ENCODE results near the gene TECPR2. TPM values are rescaled to one million over a fixed set of nuclear protein-coding genes. Genes with fewer than 3 reads are reported as not detected.
"Not testable (repeated sequence)": the region's sequence is repeated elsewhere in the genome, so short reads cannot be mapped to it uniquely, and the experiment has no call there.

TECPR2 gene
- total RNA-seq, 1 donor from 2014 or later = 36.1 TPM

DNA sequence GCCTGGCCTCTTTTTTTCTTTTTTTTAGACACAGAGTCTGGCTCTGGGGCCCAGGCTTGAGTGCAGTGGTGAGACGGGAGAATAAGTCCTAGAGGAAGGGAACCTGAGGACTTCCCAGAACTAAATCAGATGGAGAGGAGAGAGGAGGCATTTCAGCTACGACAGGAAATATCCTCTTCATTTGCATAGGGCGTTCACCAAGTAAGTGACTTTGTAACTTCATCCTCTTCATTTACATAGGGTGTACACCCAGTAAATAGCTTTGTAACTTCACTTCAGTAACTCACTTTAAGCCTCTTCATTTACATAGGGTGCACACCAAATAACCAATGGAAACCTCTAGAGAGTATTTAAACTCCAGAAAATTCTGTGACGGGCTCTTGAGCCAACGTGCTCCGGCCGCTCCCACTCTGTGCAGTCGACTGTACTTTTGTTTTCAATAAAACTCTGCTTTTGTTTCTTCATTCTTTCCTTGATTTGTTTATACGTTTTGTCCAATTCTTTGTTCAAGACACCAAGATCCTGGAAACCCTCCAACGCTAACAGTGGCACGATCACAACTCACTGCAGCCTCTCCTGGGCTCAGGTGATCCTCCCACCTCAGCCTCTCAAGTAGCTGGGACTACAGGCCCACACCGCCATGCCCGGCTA lies 168.2 kb downstream of the TECPR2 start:
- ATAC-seq (no peak), DNase-seq (ENCODE audit: low spot score) (no peak)
- intact Hi-C loops (cut with DNase I) = no loop called here

DNA sequence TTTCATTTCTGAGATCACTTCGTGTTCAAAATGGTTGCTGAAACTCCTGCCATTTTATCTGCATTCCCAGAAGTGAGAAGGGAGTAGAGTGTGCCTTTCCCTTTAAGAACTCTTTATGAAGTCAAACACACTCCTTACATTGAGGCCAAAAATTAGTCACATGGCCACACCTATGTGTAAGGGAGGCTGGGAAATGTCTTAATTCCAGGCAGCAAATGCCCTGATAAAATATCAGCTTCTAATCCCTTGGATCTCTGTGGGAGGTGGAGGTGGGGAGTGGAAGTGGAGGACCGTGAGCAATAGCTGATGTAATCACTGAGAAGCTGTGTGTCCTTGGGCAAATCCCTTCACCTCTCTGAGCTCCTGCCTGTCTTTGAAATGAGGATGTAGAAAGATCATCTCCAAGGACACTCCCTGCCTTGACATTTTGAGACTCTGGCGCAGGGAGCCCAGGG lies 169.5 kb downstream of the TECPR2 start:
- no peak for ATAC-seq
- intact Hi-C loops (cut with DNase I) = no loop called here
- DNase-seq (ENCODE audit: low spot score) = no peak

DNA sequence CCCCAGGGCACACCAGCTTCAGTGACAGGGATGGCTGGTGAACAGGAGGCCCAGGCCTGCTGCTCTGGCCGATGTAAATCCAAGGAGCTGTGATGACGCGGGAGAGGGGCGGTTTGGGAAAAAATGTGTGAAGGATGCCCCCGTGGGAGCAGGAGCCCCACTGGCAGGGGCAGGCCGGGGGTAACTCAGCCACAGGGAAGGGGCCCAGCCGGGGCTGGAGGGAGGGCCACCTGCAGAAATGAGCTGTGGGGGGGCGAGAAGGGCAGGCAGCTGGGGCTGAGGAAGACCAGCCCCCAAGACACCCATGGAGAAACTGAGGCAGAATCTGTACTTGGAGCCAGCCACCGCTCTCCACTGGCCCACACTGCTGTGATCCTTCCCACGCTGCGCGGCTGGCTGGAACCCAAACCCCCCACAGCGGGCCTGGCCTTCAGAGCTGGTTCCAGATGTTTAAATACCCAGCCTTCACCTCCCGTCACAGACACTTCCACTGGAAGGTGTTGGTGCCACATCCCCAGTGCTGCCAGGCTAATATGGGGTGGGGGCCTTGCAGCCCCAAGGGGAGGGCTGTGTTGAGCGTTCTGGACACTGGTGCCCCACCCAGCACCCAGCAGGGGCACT lies 175.3 kb downstream of the TECPR2 start:
- intact Hi-C loops (cut with DNase I) = no loop called here
- DNase-seq (ENCODE audit: low spot score) (no peak), ATAC-seq (no peak)

DNA sequence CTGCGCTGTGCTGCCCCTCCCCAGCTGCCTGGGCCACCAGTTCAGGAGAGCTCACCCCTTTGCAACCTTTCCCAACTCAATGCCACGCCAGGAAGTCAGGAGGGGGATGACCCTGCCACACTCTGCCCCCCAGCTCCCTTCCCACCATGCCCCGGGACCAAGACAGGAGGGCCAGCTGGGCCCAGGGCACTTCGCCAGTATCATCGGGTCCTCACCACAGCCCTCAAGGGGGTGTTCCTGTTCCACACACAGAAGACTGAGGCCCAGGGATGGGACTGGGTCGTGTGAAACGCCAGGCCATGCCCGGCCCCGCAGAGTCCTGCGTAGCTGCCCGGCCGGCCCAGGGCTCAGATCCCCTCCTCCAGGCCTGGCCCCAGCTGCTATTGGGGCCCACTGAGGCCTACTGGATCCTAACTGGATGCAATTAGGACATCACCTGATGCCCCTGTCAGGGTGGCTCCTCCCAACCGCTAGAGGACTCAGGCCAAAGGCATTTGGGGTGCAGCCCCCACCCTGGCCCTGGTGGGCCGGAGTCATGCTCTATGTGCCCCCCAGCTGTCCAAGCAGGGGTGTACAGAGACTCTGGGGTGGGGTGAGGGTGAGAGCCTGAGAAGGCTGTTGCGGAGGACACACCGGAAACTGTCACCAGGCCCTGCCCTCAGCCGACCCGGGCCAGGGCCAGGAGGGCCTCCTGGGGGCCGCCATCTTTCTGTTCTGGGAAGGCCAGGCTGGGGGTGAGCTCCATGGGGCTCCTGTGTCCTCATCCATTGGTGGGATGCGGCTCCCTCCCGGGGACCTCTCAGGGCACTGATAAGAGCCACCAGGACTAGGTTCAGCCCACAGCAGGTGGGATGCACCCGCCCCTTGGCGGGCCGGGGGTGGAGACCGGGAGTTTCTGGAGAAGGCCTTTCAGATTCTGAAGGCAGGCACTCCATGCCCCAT lies 176.1 kb downstream of the TECPR2 start:
- DNase-seq (ENCODE audit: low spot score) (no peak), ATAC-seq (no peak)
- intact Hi-C loops (cut with DNase I) = no loop called here

DNA sequence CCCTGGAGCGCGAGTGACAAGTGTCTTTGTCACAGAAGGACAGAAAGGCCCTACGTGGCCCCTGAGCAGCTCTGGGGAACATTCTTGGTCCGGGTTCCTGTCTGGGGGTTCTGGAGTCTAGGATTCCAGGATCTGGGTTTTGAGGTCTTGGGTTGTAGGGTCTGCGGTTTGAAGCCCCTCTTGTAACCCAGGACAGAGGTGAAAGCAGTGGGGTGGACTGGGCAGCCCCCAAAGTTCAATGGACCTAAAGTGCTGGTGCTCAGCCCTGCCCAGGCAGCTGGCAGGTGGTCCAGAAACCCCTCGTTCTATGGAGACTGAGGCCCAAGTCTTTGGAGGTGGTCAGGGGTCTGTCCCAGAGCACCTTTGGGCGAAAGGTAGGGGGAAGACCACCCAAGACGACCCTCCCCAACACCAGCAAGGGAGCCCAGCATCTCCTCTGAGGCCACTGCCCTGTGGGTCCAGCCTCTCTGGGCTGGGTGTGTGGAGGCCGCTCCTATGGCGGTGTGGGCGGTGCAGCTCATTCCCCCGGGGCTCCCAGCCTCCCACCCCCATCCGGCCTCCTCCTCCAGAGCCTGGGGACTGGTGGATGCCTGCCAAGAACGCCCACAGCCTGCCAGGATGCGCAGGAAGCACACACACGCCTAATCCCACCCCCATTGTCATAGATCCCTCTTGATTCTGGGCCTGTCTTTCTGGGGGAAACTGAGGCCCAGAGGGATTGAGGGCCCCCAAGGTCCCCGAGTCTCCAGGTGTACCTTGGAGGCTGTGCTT lies 177.0 kb downstream of the TECPR2 start:
- no peak for DNase-seq (ENCODE audit: low spot score)
- ATAC-seq = no peak
- intact Hi-C loops (cut with DNase I) = no loop called here

DNA sequence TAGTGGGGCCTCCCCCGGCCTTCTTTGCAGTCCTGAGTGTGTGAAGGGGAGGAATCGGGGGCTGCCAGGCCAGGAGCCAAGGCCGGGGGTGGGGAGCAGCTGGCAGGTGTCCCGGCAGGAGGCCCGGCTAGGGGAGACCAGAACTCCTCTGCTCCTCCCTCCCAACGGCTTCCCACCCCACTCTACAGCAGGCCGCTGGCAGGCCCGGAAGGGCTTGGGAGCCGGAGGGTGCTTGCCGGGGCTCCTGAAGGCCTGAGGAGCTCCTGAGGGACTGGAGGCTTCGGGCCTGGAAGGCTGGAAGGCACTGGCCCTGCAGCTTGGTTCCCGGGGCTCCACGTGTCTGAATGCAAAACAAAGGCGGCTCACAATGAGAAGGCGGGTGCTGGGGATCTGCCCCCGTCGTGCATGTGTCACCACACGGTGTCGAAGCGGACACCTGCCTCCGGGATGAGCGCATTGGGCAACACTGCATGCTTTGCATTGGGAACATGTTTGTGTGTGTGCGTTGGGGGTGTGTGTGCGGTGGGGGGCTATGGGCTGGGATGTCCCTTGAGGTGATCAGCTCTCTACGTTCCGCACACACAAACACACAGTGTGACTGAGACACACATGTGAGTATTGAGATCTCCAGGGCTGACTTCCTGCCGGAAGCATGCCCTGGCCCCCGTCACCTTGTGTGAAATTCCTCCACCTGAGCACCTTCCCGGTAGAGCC lies 177.7 kb downstream of the TECPR2 start:
- DNase-seq (ENCODE audit: low spot score) (no peak), ATAC-seq (peak; percentile 21)
- intact Hi-C loops (cut with DNase I) = no loop called here

DNA sequence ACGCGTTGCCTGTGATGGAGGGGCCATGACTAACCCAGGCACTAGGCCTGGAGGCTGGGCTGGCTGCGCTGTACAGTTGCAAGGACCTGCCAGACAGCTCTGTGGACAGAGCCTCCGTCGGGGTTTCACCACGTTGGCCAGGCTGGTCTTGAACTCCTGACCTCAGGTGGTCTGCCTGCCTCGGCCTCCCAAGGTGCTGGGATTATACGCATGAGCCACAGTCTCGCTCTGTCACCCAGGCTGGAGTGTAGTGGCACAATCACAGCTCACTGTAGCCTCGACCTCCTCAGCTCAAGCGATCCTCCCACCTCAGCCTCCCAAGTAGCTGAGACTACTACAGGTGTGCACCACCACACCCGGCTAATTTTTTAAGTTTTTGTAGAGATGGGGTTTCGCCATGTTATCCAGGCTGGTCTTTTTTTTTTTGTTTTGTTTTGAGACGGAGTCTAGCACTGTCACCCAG lies 178.3 kb downstream of the TECPR2 start:
- intact Hi-C loops (cut with DNase I); ATAC-seq; DNase-seq (ENCODE audit: low spot score): not testable (repeated sequence)

DNA sequence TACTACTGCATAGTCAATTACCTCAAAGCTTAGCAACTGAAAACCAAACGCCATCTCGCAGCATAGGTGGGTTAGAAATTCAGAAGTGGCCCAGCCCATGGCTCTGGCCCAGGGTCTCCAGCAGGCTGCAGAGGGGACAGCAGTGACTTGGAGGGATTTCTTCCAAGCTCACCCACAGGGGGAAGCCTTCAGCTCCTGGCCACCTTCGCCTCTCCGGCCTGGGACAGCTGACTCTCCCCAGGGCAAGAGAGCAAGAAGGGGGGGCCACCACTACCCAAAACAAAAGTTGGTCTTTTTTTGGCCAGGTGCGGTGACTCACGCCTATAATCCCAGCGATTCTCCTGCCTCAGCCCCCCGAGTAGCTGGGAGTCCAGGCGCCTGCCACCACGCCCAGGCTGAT lies 179.0 kb downstream of the TECPR2 start:
- no peak for DNase-seq (ENCODE audit: low spot score)
- intact Hi-C loops (cut with DNase I) = no loop called here
- no peak for ATAC-seq

DNA sequence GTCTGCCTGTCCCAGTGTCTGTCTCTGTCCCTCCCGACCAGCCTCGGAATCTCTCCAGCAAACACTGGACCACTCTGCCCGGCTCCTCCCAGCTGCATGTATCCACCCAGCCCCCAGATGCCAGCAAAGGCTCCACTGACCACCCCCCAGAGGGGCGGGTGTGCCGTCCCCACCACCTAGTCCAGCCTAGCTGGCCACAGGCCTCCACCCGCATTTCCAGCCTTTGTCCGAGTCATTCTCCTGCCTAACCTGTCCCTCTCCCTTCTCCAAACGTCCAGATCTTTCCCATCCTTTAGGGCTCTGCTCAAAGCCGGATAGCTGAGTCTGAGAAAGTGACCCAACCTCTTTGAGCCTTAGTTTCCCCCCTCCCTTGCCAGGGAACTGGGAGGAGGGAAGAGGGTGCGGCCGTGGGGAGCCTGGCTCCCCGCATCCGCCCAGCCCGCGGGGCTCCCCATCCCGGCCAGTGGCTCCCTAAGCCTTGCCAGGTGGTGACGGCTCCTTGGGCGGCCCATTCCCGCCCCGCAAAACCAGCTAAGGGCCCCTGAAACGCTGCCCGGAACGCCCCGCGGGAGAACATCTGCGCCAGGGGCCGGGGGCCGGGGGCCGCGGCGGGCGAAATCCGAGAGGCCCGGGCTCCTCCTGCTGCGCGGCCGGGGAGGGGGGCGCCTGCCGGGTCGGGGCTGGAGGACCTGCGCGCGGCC lies 181.5 kb downstream of the TECPR2 start:
- ATAC-seq (no peak), DNase-seq (ENCODE audit: low spot score) (no peak)
- intact Hi-C loops (cut with DNase I) = no loop called here

DNA sequence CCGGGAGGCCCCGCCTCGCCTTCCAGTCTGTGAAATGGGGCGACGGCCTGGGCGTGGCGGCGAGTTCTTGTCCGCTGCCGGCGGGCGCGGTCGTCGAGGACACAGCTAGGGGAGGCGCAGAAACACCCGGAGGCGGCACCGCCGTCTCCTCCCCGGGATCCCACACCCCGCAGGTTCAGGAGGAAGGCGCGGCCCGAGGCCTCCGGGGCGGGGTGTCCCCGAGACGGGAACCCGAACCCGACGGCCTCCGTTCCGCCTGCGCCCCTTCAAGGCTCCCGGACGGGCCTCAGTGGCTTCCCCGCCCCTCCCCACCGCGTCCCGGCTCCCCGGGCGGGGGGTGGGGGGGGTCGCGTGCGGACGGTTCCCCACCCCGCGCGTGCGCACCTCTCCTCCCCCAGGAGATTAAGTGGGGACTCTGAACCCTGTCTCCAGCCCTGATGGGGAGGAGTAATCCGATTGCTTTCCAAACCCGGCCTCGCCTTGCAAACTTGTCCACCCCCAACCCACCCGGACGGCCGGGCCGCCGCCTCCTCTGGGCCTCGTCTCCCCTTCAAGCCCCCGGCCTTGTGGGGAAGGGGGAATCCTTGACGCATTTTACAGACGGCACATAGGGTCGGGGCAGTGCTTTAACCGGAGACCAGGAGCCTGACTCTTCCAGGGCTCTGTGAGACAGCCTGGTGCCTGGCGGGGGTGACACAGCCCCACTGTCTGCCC lies 182.2 kb downstream of the TECPR2 start:
- no peak for ATAC-seq
- intact Hi-C loops (cut with DNase I) = no loop called here
- DNase-seq (ENCODE audit: low spot score) = no peak

DNA sequence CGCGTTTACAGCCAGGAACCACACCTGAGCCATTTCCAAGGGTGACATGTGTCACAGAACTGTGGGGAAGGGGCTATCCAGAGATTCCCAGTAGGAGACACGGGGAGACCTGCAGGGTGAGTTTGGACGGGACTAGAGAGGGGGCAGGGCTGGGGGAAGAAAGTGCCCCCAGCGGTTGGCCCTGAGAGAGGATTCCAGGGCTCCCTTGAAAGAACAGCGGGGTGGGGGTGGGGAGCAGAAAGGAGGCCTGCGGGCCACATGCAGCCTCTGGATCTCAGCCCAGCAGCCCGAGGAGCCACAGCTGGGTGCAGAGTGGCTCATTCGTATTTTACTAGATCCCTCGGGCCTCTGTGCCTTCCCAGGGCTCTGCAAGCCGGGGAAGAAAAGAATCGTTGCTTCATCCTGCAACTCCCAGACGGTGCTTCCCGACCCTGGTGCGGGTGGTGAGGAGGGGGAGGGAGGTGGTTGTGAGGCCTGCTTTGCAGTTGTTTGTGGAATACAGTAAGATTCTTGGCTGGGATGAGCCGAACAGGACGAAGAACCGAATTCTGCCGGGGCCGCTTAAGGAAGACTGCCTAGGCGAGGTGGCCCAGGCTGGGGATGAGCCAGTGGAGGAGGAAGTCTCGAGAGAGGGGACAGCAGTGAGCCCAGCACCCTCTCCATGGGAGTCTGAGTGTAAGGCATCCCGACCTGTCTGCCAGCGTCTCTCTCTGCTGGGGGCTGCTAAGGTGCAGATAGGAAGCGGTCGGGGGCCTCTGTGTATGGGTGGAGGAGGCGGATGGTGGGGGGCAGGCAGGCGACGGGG lies 182.9 kb downstream of the TECPR2 start:
- DNase-seq (ENCODE audit: low spot score) (no peak), ATAC-seq (peak; percentile 27)
- intact Hi-C loops (cut with DNase I) = no loop called here

DNA sequence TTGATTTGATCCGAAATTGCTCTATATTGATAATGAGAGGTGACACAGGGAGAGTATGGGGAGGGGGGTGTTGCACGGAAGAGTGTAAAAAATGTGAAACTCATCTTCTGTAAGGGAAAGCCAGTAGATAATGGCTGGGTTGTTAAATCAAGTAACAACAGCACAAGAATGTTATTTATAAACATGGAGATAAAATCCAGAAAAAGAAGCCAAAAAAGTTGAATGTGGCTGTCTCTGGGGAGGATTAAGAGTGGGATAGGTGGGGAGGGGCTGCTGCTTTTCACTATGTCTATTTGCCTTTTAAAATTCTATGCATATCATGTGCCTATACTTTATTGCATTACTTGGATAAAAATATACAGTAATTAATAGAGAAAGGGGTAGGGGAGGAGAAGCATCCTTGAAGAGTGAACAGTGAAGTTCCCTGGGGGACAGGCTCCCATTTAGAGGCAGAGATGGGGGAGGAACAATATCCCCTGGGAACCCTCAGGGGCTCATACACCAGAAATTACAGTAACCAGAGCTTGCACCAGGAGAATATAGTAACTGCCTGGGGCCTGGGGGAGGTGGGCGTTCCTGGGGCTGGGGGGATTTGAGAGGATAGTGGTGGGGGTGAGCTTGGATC lies 186.0 kb downstream of the TECPR2 start:
- DNase-seq (ENCODE audit: low spot score) (no peak), ATAC-seq (no peak)
- intact Hi-C loops (cut with DNase I) = no loop called here

DNA sequence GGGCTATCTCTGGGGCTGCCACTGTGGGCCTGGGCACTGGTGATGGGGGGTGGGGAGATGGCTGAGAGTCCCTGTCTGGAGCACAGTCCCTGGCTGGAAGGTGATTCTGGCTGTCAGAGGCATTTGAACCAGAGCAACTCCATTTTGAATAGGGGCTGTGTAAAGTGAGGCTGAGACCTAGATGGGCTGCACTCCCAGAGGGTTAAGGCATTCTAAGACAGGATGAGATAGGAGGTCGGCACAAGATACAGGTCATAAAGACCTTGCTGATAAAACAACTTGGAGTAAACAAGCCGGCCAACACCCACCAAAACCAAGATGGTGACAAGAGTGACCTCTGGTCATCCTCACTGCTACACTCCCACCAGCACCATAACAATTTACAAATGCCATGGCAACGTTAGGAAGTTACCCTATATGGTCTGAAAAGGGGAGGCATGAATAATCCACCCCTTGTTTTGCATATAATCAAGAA lies 188.2 kb downstream of the TECPR2 start:
- ATAC-seq; intact Hi-C loops (cut with DNase I); DNase-seq (ENCODE audit: low spot score): not testable (repeated sequence)
